GM19351 (cell line): ENCODE data around the gene SAMMSON.

ENCODE experiments used
- ATAC-seq: cut with Tn5 transposase; IDR thresholded peaks from one replicate; pipeline ENCODE4 v1.9.1; 2021; ENCODE audit warnings: mild to moderate bottlenecking, moderate library complexity; ENCODE audit not compliant: unreplicated experiment

The SAMMSON gene

DNA sequence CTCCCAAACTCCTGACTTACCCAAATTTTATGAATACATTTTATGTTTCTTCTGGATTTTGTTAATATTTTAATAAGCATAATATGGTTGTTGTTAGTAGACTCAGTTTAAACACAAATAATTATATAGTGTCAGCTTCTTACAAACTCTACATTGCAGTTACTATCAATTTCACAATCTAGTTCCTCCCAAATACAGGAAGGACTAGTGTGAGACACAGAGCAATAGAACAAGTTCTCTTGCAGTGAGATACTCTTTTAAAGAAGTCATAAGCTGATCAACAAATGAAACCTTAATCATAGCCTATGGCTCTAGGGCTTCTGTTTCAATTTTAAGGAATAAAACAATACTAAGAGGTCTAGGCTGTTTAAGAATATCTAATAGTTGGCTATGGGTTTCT, 86.1 kb downstream of the SAMMSON start:
- no peak for ATAC-seq

DNA sequence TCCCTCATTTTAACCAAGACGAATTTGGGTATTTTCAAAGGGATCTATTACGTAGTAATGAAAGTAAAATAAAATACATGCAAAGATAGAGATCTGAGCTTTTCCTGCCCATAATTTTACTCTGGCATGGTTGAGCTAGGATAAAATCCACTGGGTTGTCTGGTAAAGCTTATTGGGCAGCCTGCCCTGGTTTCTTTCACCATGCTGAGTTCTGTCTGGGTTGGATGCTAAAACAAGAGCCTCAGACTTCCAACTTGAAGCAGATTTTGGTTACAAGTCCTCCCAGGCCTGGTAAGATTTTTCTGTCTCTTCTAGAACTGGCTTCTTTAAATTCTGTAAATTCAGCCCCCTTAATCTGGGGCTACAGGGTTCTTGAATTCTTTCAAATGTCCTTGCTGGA, 86.8 kb downstream of the SAMMSON start:
- ATAC-seq: no peak

DNA sequence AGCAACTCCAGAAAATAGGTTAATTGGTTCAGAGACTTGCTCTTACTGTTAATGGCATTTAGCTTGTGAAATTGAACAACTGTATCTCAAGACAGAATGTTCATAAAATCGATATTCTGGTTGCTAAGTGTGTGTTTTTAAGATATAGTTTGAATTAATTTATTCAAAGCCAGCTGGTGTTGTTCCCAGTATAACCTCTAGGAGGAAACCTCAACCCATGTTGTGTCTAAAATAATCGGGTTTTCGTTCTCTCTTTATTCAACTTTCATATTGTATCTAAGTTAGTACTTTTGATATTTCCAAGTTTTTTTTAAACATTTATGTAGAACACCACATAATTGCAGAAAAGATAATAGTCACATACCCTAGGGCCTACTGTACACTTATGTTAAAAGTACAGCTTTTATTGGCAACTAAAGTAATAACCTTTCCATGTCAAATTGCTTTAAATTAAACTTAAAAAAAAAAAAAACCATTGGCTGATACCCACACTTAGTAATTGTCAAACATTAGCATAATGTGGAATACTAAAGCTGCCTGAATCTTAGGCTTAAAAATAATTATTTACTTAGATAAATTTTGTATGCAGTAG, 90.9 kb downstream of the SAMMSON start:
- ATAC-seq: peak; percentile 55

DNA sequence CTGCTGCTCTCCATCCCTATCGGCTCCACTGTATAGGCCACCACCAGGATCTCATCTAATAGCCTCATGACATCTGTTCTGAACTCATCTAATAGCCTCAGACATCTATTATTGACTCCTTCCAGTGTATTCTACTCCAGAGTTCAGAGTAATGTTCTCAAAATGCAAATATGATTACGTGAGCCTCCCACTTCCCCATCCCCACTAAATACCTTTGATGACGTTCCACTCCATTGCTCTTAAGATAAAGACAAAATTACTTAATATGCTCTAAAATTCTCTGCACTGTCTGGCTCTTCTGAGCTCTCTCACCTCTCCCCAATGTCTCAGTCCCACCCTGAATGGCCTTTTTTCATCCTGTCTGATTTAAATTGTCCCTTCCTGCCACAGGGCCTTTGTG, 94.7 kb downstream of the SAMMSON start:
- ATAC-seq: no peak

DNA sequence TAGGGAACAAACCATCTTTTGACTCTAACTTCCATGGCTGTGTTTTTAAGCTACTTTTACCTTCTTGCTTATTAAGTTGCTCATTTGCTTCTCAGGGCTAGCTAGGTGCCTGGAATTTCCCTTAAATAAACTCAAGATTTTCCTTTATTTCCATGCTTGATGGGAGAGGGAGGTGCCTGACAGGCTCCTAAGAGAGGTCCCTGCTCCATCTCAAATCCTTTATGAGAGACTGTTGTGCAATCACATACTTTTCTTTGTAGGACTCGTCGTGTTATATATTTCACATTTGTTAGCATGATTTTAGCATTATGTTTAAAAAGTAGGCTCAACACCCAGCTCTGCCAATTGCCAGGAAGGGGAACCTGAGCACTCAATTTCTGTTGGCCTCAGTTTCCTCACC, 95.7 kb downstream of the SAMMSON start:
- no peak for ATAC-seq

DNA sequence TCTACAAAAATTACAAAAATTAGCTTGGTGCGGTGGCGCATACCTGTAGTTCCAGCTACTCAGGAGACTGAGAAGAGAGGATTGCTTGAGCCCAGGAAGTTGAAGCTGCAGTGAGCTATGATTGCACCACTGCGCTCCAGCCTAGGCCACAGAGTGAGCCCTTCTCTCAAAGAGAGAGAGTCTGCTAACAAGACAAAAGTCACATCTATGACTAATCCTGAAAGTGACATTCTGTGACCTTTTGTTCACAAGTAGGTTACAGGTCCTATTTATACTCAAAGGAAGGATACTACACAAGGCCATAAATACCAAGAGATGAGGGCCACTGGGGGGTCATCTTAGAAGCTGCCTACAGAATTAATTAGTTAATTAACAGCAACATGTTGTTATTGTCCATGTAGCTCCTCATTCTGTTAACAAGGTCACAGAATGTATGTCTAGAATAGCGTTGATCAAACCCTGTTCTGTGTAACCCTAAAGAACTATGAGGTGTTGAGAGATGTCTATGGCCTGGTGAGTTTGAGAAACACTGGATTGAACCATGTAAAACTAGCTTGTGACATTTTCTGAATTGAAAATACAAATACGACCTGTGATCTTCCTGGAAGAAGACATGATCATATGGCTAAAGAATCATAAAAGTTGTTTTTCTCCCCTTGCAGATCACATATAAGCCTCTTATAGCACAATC, 97.0 kb downstream of the SAMMSON start:
- ATAC-seq: peak; percentile 98

DNA sequence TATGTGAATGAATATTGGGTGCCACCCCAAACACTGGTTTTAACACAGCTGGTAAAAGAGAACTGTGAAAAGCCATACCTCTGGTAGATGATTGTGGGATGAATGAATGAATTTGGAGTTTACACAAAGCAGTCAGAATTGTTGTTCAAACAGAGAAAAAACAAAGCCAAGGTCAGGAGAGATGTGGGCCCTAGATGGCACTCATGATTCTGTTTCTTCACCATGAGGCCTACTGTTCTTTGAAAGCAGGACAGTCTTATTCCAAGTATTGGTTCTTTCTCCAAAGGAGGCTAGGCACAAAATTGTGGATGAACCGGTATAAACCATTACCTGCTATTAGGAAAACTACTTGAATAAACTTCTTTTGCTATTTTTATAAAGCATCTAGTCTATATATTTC, 97.6 kb downstream of the SAMMSON start:
- ATAC-seq: no peak

DNA sequence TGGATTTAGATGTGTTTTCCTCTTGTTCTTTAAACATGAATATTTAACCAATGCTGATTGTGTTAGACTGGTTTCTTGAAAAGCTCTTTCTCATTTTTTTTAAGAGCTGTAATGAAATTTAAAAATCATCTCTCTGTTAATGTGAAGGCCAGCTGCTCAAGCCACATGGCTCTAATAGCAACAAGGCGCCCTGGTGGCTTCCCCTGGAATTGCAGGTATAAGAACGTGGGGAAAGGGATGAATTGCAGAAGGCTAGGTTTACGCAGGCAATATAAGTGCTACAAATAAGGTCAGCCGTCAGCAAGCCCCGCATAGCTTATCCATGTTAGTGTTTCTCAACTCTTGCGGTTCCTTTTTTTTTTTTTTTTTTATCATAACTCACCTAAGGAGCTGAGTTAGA, 108.5 kb downstream of the SAMMSON start:
- peak; percentile 85 for ATAC-seq

DNA sequence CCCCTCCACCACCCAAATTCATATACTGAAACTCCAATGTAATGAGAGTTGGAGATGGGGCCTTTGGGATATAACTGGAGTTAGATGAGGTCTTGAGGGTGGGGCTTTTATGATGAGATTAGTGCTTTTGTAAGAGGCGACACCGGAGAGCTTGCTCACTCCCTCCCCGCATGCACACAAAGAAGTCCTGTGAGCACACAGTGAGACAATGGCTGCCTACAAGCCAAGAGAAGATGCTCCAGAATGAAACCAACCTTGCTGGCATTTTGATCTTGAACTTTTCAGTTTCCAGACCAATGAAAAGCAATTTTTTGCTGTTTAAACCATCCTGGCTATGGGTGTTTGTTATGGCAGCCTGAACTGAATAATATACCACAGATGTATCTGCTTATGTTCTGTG, 109.0 kb downstream of the SAMMSON start:
- ATAC-seq: no peak

DNA sequence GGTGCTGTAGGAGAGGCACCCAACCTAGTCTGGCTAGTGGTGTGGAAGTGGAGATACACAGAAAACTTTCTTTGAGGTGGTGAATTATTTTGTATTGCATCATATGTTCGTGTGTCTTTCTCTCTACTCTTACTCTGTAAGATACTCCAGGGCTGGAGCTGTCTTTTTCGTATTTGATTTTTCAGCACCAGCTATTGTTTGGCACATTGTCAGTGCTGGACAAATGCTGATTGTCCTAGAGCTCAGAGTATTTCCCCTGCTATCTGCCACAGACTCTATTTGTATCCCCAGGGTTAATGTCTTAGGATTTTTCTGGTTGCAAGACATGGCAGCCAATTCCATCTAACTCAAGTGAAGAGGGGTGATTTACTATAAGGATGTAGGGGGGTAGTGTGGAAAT, 110.5 kb downstream of the SAMMSON start:
- no peak for ATAC-seq

DNA sequence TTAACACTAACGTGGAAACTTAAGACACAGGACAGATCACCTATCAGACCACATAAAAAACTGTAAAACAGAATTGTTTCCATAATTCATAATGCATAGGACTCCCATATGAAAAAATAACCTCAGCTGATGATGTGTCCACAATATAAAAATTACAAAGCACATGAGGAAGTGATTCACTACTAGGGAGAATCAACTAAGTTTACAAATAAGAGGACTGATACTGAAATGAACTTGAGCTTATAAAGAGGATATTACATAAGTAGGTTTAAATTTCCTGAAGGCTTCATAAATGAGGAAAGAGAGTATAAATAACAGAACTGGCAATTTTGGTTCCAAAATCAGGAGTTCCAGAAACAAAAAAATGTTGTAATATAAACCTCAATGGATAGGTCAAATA, 111.9 kb downstream of the SAMMSON start:
- ATAC-seq: no peak

DNA sequence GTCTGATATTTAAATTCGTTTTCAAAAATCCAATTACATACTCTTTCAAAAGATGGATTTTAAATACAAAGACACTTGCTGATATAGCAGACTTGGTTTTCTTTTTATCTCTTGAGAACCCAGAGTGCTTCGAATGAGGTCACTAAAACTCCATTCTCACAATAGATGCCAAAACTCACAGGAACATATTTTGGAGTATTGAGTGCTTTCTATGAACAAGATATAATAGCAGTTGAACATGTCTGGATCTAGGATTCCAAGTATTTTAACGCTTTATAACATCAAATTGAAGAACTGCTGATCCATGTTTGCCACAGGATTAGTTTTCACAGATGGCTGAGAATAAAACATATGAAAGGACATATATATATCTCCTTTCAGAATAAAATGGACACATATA, 113.2 kb downstream of the SAMMSON start:
- ATAC-seq: no peak

DNA sequence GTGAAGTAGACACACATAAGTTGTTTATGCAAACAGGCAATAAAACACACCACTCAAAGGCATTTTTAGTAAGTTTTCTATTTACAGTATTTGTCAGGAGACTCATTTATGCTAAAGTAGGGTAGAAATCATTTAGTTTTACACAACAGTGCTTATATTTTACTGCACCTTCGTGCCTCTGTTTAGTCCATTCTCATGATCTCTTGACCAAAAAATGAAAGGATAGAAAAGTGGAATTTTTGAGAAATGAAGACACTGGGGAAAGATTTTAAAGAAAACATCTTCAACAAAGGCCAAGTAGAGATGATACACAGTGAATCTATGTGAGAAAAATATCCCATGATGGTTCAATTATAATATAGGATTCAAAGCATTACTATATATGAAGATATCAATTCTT, 114.9 kb downstream of the SAMMSON start:
- no peak for ATAC-seq

DNA sequence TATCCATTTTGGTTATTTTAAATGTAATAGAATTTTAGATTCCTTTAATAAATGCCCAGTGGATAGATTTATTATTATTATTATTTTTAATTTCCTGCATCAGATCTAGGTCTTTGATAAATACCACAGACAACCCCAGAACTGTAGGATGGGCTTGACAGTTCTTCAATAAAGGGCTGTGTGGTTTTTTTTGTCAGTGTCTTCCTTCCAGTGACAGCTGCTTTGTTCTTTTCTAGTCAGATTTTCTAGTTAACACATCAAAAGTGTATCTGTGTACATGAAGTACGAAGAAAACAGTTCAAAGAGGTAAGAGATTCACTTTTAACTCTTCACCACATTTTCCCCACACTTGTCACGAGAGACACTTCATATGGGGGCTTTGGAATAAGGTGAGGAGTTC, 120.3 kb downstream of the SAMMSON start:
- peak; percentile 2 for ATAC-seq
